ENCODE results near the gene ATF1.

GRCh38 chr12:50753232-50753769, 10.6 kb upstream of the ATF1 start:
- TF ChIP-seq CTCF (IDR thresholded peaks at IDR 0.05; ENCODE audit: low read depth, low read length) (no peak), EZH2phosphoT487 (IDR thresholded peaks at IDR 0.05; ENCODE audit: low read depth) (no peak)
